IMR-90 (cell line): ENCODE results near the gene RYR2. TPM values are rescaled to one million over a fixed set of nuclear protein-coding genes. Genes with fewer than 3 reads are reported as not detected.

Experiments
- ATAC-seq: fragments of 200-7000 bp; cut with Tn5 transposase; 2 replicates; pipeline ENCODE4 v1.9.1; 2020; ENCODE audit warnings: low read depth, mild to moderate bottlenecking, moderate library complexity
- BruUV-seq: library from RNA; stranded (reverse); fragments of 400-500 nt; replicated peaks from 2 replicates; lab custom pipeline; 2021; lab: Mats Ljungman, UMichigan
- CTCF ChIA-PET: fragments of 300-600 bp; formaldehyde crosslinking; extraction: SDS; loops from one replicate; lab custom pipeline; 2021; ENCODE audit warnings: antibody characterized with exemption; lab: Yijun Ruan, JAX
- POLR2A ChIA-PET: fragments of 300-600 bp; sonication (Branson Sonifier 250); formaldehyde crosslinking; loops from one replicate; lab custom pipeline; 2022; ENCODE audit warnings: antibody characterized with exemption; ENCODE audit not compliant: unreplicated experiment; lab: Charles Lee
- DNase-seq: peaks from one replicate; pipeline ENCODE4 v3.0.0; 2013
- H2AFZ ChIP-seq: replicated peaks from 2 replicates; pipeline ENCODE3; 2013; ENCODE audit warnings: low read length, mild to moderate bottlenecking; ENCODE audit not compliant: poor library complexity
- H2AK5ac ChIP-seq: 2 replicates; pipeline ENCODE4 v1.6.1; 2013; ENCODE audit warnings: low read depth, low read length, inconsistent platforms
- H2AK9ac ChIP-seq: replicated peaks from 2 replicates; pipeline ENCODE3; 2013; ENCODE audit warnings: mild to moderate bottlenecking, low read depth, low read length, moderate library complexity; ENCODE audit not compliant: poor library complexity
- H2BK120ac ChIP-seq: 2 replicates; pipeline ENCODE4 v1.6.1; 2013; ENCODE audit warnings: low read depth, low read length, inconsistent platforms
- H2BK15ac ChIP-seq: 3 replicates; pipeline ENCODE4 v1.6.1; 2013; ENCODE audit warnings: low read depth, low read length, inconsistent platforms
- H2BK20ac ChIP-seq: 2 replicates; pipeline ENCODE4 v1.6.1; 2013; ENCODE audit warnings: low read depth, mild to moderate bottlenecking, inconsistent platforms, low read length, moderate library complexity
- H2BK5ac ChIP-seq: 2 replicates; pipeline ENCODE4 v1.6.1; 2013; ENCODE audit warnings: mild to moderate bottlenecking, low read depth, low read length, inconsistent platforms; ENCODE audit not compliant: poor library complexity, severe bottlenecking
- H3K14ac ChIP-seq: replicated peaks from 2 replicates; pipeline ENCODE4 v1.6.1; 2013; ENCODE audit warnings: low read depth, low read length, inconsistent platforms
- H3K18ac ChIP-seq: 2 replicates; pipeline ENCODE4 v1.6.1; 2013; ENCODE audit warnings: low read depth, low read length, control low read depth
- H3K23ac ChIP-seq: 2 replicates; pipeline ENCODE4 v1.6.1; 2013; ENCODE audit warnings: low read depth, low read length, inconsistent platforms
- H3K27ac ChIP-seq: 2 replicates; pipeline ENCODE4 v1.5.1; 2013; ENCODE audit warnings: mild to moderate bottlenecking, control low read depth, low read length; ENCODE audit not compliant: insufficient read depth
- H3K27me3 ChIP-seq: 2 replicates; pipeline ENCODE4 v1.6.1; 2013; ENCODE audit warnings: low read length; ENCODE audit not compliant: control insufficient read depth, insufficient read depth
- H3K36me3 ChIP-seq: 2 replicates; pipeline ENCODE4 v1.6.1; 2013; ENCODE audit warnings: low read length, mixed read lengths; ENCODE audit not compliant: control insufficient read depth, insufficient read depth
- H3K4ac ChIP-seq: 2 replicates; pipeline ENCODE4 v1.6.1; 2013; ENCODE audit warnings: low read depth, low read length, inconsistent platforms
- H3K4me1 ChIP-seq: 2 replicates; pipeline ENCODE4 v1.6.1; 2013; ENCODE audit warnings: low read length, mixed read lengths; ENCODE audit not compliant: control insufficient read depth, insufficient read depth
- H3K4me2 ChIP-seq: 2 replicates; pipeline ENCODE4 v1.6.1; 2013; ENCODE audit warnings: low read depth, mild to moderate bottlenecking, control low read depth, low read length, moderate library complexity
- H3K4me3 ChIP-seq: 2 replicates; pipeline ENCODE4 v1.5.1; 2013; ENCODE audit warnings: low read depth, mild to moderate bottlenecking, control low read depth, low read length, moderate library complexity; ENCODE audit not compliant: insufficient read depth
- H3K56ac ChIP-seq: 2 replicates; pipeline ENCODE4 v1.6.1; 2013; ENCODE audit warnings: low read length, inconsistent platforms; ENCODE audit not compliant: insufficient read depth; ENCODE audit errors: extremely low read depth
- H3K79me1 ChIP-seq, 2 experiments: 2 replicates each; pipeline ENCODE4 v1.6.1; 2013; ENCODE audit warnings: low read length in 2 of 2, inconsistent platforms in 1 of 2, low read depth in 1 of 2
- H3K9ac ChIP-seq: 2 replicates; pipeline ENCODE4 v1.6.1; 2013; ENCODE audit warnings: low read depth, low read length, control low read depth
- H3K9me1 ChIP-seq: 2 replicates; pipeline ENCODE4 v1.6.1; 2013; ENCODE audit warnings: low read length, inconsistent platforms; ENCODE audit not compliant: insufficient read depth
- H3K9me3 ChIP-seq: 2 replicates; pipeline ENCODE4 v1.6.1; 2013; ENCODE audit warnings: low read length; ENCODE audit not compliant: control insufficient read depth, insufficient read depth
- H4K20me1 ChIP-seq: 2 replicates; pipeline ENCODE4 v1.6.1; 2013; ENCODE audit warnings: low read length, inconsistent platforms; ENCODE audit not compliant: insufficient read depth
- H4K5ac ChIP-seq: 2 replicates; pipeline ENCODE4 v1.6.1; 2013; ENCODE audit warnings: mild to moderate bottlenecking, low read depth, low read length, control low read depth
- H4K8ac ChIP-seq, 2 experiments: 2 replicates each; pipeline ENCODE4 v1.6.1; 2013; ENCODE audit warnings: low read depth in 2 of 2, low read length in 2 of 2, control low read depth in 1 of 2, inconsistent platforms in 1 of 2
- H4K91ac ChIP-seq: 2 replicates; pipeline ENCODE4 v1.6.1; 2013; ENCODE audit warnings: low read depth, low read length, inconsistent platforms; ENCODE audit not compliant: insufficient read depth
- CEBPB ChIP-seq: IDR thresholded peaks from 2 replicates; pipeline ENCODE4 v1.6.1; 2012; ENCODE audit warnings: low read depth, low read length, improper control_type of control experiment
- CHD1 ChIP-seq: IDR thresholded peaks from 2 replicates; pipeline ENCODE4 v1.6.1; 2012; ENCODE audit warnings: low read depth, low read length, improper control_type of control experiment
- CTCF ChIP-seq: conservative IDR thresholded peaks from 2 replicates; pipeline ENCODE4 v1.5.1; 2012; ENCODE audit warnings: mild to moderate bottlenecking, low read depth, low read length, improper control_type of control experiment
- FOS ChIP-seq: fragments of 150-350 bp; IDR thresholded peaks from 2 replicates; pipeline ENCODE4 v1.6.1; 2016; ENCODE audit warnings: low read depth, low read length
- MAFK ChIP-seq: IDR thresholded peaks from 2 replicates; pipeline ENCODE4 v1.6.1; 2012; ENCODE audit warnings: low read depth, low read length, improper control_type of control experiment
- MAZ ChIP-seq: IDR thresholded peaks from 2 replicates; pipeline ENCODE4 v1.6.1; 2012; ENCODE audit warnings: low read depth, mild to moderate bottlenecking, low read length, improper control_type of control experiment, moderate library complexity, borderline replicate concordance
- MXI1 ChIP-seq: IDR thresholded peaks from 2 replicates; pipeline ENCODE4 v1.6.1; 2012; ENCODE audit warnings: low read depth, mild to moderate bottlenecking, low read length, moderate library complexity, borderline replicate concordance
- POLR2A ChIP-seq: IDR thresholded peaks from 2 replicates; pipeline ENCODE4 v1.6.1; 2012; ENCODE audit warnings: mild to moderate bottlenecking, low read depth, low read length
- RCOR1 ChIP-seq: IDR thresholded peaks from 2 replicates; pipeline ENCODE4 v1.6.1; 2012; ENCODE audit warnings: mild to moderate bottlenecking, low read length, improper control_type of control experiment; ENCODE audit not compliant: insufficient replicate concordance
- RFX5 ChIP-seq: IDR thresholded peaks from 2 replicates; pipeline ENCODE4 v1.8.0; 2012; ENCODE audit warnings: low read depth, mild to moderate bottlenecking, low read length, moderate library complexity
- SMC3 ChIP-seq: fragments of 150-350 bp; IDR thresholded peaks from 2 replicates; pipeline ENCODE4 v1.6.1; 2016; ENCODE audit warnings: low read depth, mild to moderate bottlenecking, antibody characterized with exemption, low read length, moderate library complexity
- WGBS, 2 experiments: methylation state at CpG; one replicate each; pipeline versions ENCODE4 v1.1.5 to v1.1.7; 2013; ENCODE audit warnings: missing lambda C conversion rate in 2 of 2; ENCODE audit not compliant: insufficient read length in 1 of 2; ENCODE audit errors: extremely low coverage in 2 of 2; 5-methylcytosine and 5-hydroxymethylcytosine counted together
- dilution Hi-C: fragments of 300-500 bp; cut with HindIII; formaldehyde crosslinking; loops from one replicate; pipeline ENCODE4 v1.14.3; 2018; ENCODE audit warnings: low sequenced_read_pairs; ENCODE audit not compliant: unreplicated experiment
- in situ Hi-C: fragments of 300-500 bp; cut with MboI; formaldehyde crosslinking; loops from 3 replicates; pipeline ENCODE4 v1.14.3; 2019; ENCODE audit warnings: low sequenced_read_pairs, inconsistent platforms, mixed read lengths
- intact Hi-C: fragments of 100-400 bp; cut with micrococcal nuclease; formaldehyde crosslinking; loops from 2 replicates; pipeline ENCODE4 v1.10.0; 2022
- polyA plus RNA-seq, 3 experiments: library from polyadenylated mRNA; depleted of rRNA; stranded (reverse); fragments of >200 nt; gene quantifications; 2 replicates each; pipeline ENCODE4 v1.2.3, GENCODE V29; 2012; ENCODE audit warnings: low replicate concordance in 1 of 3
- total RNA-seq: library from RNA; depleted of rRNA; stranded (reverse); fragments of >200 nt; gene quantifications from 2 replicates; pipeline ENCODE4 v1.2.3, GENCODE V29; 2012

RYR2 gene
- total and polyA plus RNA-seq, 2 of the 4 experiments (the other 2 are of a cell fraction), result not detected

DNA sequence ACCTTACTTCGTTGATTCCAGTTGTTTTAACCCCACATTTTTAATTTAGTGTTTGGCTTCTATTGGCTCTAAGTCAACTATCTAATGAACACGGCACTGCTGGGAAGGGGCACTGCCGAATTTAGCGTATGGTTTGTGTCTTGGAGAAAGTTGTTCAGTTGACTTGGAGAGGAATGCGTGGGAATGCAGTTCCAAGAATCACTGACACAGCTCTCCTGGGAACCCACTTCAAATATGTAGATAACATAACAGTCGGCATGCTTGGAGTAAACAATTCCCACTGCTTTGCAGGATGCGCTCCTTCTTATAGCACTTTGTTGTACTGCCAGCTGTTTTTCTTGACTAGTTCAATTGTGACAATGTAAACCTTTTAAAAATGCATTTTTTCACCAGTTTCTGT is 104.3 kb downstream of the RYR2 start:
- no peaks in the 10 kb centered on the region for H4K20me1 ChIP-seq
- no peak overlapping the region for H3K4me3 ChIP-seq
- no peak overlapping the region for H3K9ac ChIP-seq
- H2BK20ac ChIP-seq, result no peak overlapping the region
- H3K23ac ChIP-seq, result no peak overlapping the region
- intact Hi-C loops, result loop anchor here (5.0 kb wide), 2 partner anchors 51 to 126 kb away; no protein-coding TSS in a partner anchor
- H3K36me3 ChIP-seq, result no peaks in the 10 kb centered on the region
- H3K9me3 ChIP-seq, result peaks cover 10% of the 10 kb centered on the region
- ATAC-seq, result peak; percentile 72
- no peak overlapping the region for H3K14ac ChIP-seq
- in situ Hi-C loops, result no loop called here
- no peak overlapping the region for H3K4ac ChIP-seq
- TF ChIP-seq CEBPB (no peak), RFX5 (no peak), MXI1 (no peak), CHD1 (no peak), SMC3 (no peak), MAZ (no peak), POLR2A (no peak), RCOR1 (no peak), FOS (no peak), MAFK (no peak), CTCF (no peak)
- no peaks in the 10 kb centered on the region for H3K9me1 ChIP-seq
- no peak overlapping the region for H2BK5ac ChIP-seq
- no peak overlapping the region for H3K4me2 ChIP-seq
- CTCF ChIA-PET, result no interaction called here
- no peaks in the 10 kb centered on the region for H3K79me1 ChIP-seq
- no peak overlapping the region for H4K5ac ChIP-seq
- H3K4me1 ChIP-seq, result no peaks in the 10 kb centered on the region
- POLR2A ChIA-PET, result no interaction called here
- H3K56ac ChIP-seq, result no peak overlapping the region
- H2BK120ac ChIP-seq, result no peak overlapping the region
- no peak overlapping the region for H2AK5ac ChIP-seq
- no peak overlapping the region for H3K18ac ChIP-seq
- H4K91ac ChIP-seq, result no peak overlapping the region
- no peak overlapping the region for H2AFZ ChIP-seq
- no peak overlapping the region for H3K27ac ChIP-seq
- H3K27me3 ChIP-seq, result no peaks in the 10 kb centered on the region
- no peak overlapping the region for H2AK9ac ChIP-seq
- 0% methylated on average over 1 of the region's 7 CpGs; no CpG with 5 or more reads in 1 of the 2 experiments for WGBS, 2 experiments
- no peak overlapping the region for H4K8ac ChIP-seq
- peak; percentile 16 for DNase-seq
- dilution Hi-C loops, result no loop called here
- no TSS peak for BruUV-seq
- H2BK15ac ChIP-seq, result no peak overlapping the region
